Aorta (tissue), 5 donors: ENCODE data around the gene ZFAND4. TPM values are rescaled to one million over a fixed set of nuclear protein-coding genes. Genes with fewer than 3 reads are reported as not detected.
"Not testable (repeated sequence)": the region's sequence is repeated elsewhere in the genome, so short reads cannot be mapped to it uniquely, and the experiment has no call there.

Experiments used
- ATAC-seq: fragments of 200-7000 bp; cut with Tn5 transposase; one replicate; pipeline ENCODE4 v1.9.1; 2022; ENCODE audit warnings: moderate library complexity; ENCODE audit not compliant: low FRiP score
- DNase-seq, 2 donors: peaks; one replicate each; pipeline ENCODE4 v3.0.0-alpha.2; 2020
- H3K27ac ChIP-seq, 2 donors: one replicate each; pipeline ENCODE4 v1.5.1; 2013; ENCODE audit warnings: low read length in 2 of 2, mild to moderate bottlenecking in 2 of 2, moderate library complexity in 2 of 2, control low read depth in 1 of 2, inconsistent platforms in 1 of 2, low read depth in 1 of 2
- H3K27me3 ChIP-seq, 2 donors: one replicate each; pipeline ENCODE4 v1.6.1; 2013; ENCODE audit warnings: control low read depth in 1 of 2, low read length in 1 of 2, mild to moderate bottlenecking in 1 of 2, moderate library complexity in 1 of 2; ENCODE audit not compliant: insufficient read depth in 2 of 2, control insufficient read depth in 1 of 2
- H3K36me3 ChIP-seq, 2 donors: one replicate each; pipeline ENCODE4 v1.6.1; 2013; ENCODE audit warnings: control low read depth in 1 of 2, low read length in 1 of 2, mild to moderate bottlenecking in 1 of 2; ENCODE audit not compliant: insufficient read depth in 2 of 2, control insufficient read depth in 1 of 2
- H3K4me1 ChIP-seq, 2 donors: one replicate each; pipeline ENCODE4 v1.6.1; 2013; ENCODE audit warnings: low read length in 2 of 2, control low read depth in 1 of 2, mild to moderate bottlenecking in 1 of 2, moderate library complexity in 1 of 2; ENCODE audit not compliant: insufficient read depth in 2 of 2, control insufficient read depth in 1 of 2
- H3K4me3 ChIP-seq, 2 donors: one replicate each; pipeline ENCODE4 v1.5.1; 2013; ENCODE audit warnings: low read length in 2 of 2, control low read depth in 1 of 2, mild to moderate bottlenecking in 1 of 2
- H3K9me3 ChIP-seq: one replicate; pipeline ENCODE4 v1.6.1; 2013; ENCODE audit warnings: mild to moderate bottlenecking, low read length; ENCODE audit not compliant: control insufficient read depth
- WGBS, 2 donors: extraction: QIAGEN DNeasy Blood & Tissue Kit; methylation state at CpG; one replicate each; pipeline ENCODE4 v1.1.7; 2013; 5-methylcytosine and 5-hydroxymethylcytosine counted together
- intact Hi-C, 2 donors: fragments of 100-400 bp; cut with DNase I; formaldehyde crosslinking; loops; one replicate each; pipeline versions ENCODE4 v1.14.2 to v1.15.0; 2022
- polyA plus RNA-seq, 2 donors: library from polyadenylated mRNA; stranded (reverse); fragments of 200-250 nt; gene quantifications; one replicate each; pipeline ENCODE4 v1.2.3, GENCODE V29; 2013
- total RNA-seq, 2 donors: library from RNA; stranded (reverse); fragmentation: NEBNext Ultra II Directional; extraction: Animal tissue kit (Norgen Biotek cat#: 25700); gene quantifications; one replicate each; pipeline ENCODE4 v1.2.1, GENCODE V29; 2021
- donor health status: healthy with polysubstance abuse.
- donor health status: Bipolar disorder and iron deficiency.
- donor health status: DM: no; HTN: no; CAD: no.
- donor health status: DM: no; HTN: no; CAD: no.
- donor health status: DM: yes; HTN: yes; CAD: no.

Gene ZFAND4
- total and polyA plus RNA-seq, 4 donors: 4.2 to 16.8 (median 10.2) TPM

GRCh38 chr10:45580371-45581215 lies 92.0 kb downstream of the ZFAND4 start:
- Histone ChIP-seq H3K27me3 (no peaks in the 10 kb centered on the region), H3K27ac (no peak overlapping the region), H3K4me3 (no peak overlapping the region), H3K4me1 (no peaks in the 10 kb centered on the region), H3K9me3 (no peaks in the 10 kb centered on the region), H3K36me3 (no peaks in the 10 kb centered on the region)
- ATAC-seq: peak; percentile 41
- intact Hi-C loops: no loop called here
- 69 to 73% methylated on average over 8 of the region's 8 CpGs for WGBS, 2 donors
- no peak for DNase-seq

GRCh38 chr10:45578384-45578971 lies 94.1 kb downstream of the ZFAND4 start:
- ATAC-seq: no peak
- H3K9me3 ChIP-seq: no peaks in the 10 kb centered on the region
- H3K4me3 ChIP-seq: no peak overlapping the region
- H3K4me1 ChIP-seq: no peaks in the 10 kb centered on the region
- WGBS, 2 donors: 81 to 86% methylated on average over 2 of the region's 2 CpGs
- no peak for DNase-seq
- H3K36me3 ChIP-seq: no peaks in the 10 kb centered on the region
- no peaks in the 10 kb centered on the region for H3K27me3 ChIP-seq
- intact Hi-C loops: no loop called here
- no peak overlapping the region for H3K27ac ChIP-seq

- Histone ChIP-seq H3K9me3 (no peaks in the 10 kb centered on the region), H3K4me3 (no peak overlapping the region), H3K36me3 (no peaks in the 10 kb centered on the region), H3K27ac (no peak overlapping the region), H3K27me3 (no peaks in the 10 kb centered on the region), H3K4me1 (no peaks in the 10 kb centered on the region)
- intact Hi-C loops: no loop called here
- DNase-seq (no peak), ATAC-seq (no peak)
- 93 to 96% methylated on average over 3 of the region's 3 CpGs for WGBS, 2 donors
Measured at GRCh38 chr10:45575966-45576597, 96.5 kb downstream of the ZFAND4 start.

- H3K9me3 ChIP-seq, H3K27ac ChIP-seq, H3K27me3 ChIP-seq, DNase-seq, H3K4me1 ChIP-seq, intact Hi-C loops, H3K4me3 ChIP-seq, ATAC-seq, H3K36me3 ChIP-seq: not testable (repeated sequence)
- whole genome bisulfite sequencing, 2 donors: 90 to 91% methylated on average over 11 of the region's 11 CpGs
Measured at GRCh38 chr10:45575032-45575761, 97.4 kb downstream of the ZFAND4 start.

- no peak overlapping the region for H3K4me3 ChIP-seq
- H3K36me3 ChIP-seq: no peaks in the 10 kb centered on the region
- intact Hi-C loops: no loop called here
- WGBS, 2 donors: 92 to 96% methylated on average over 3 of the region's 3 CpGs
- H3K27me3 ChIP-seq: no peaks in the 10 kb centered on the region
- H3K9me3 ChIP-seq: no peaks in the 10 kb centered on the region
- DNase-seq (no peak), ATAC-seq (no peak)
- H3K27ac ChIP-seq: no peak overlapping the region
- H3K4me1 ChIP-seq: no peaks in the 10 kb centered on the region
Measured at GRCh38 chr10:45569471-45569870, 103.1 kb downstream of the ZFAND4 start.

GRCh38 chr10:45566415-45566814 lies 106.2 kb downstream of the ZFAND4 start:
- ATAC-seq: no peak

More at GRCh38 chr10:45566415-45566814, 106.2 kb downstream of the ZFAND4 start:
- no peaks in the 10 kb centered on the region for H3K36me3 ChIP-seq
- no peaks in the 10 kb centered on the region for H3K9me3 ChIP-seq
- no peaks in the 10 kb centered on the region for H3K27me3 ChIP-seq
- intact Hi-C loops: no loop called here
- no peak overlapping the region for H3K27ac ChIP-seq
- H3K4me1 ChIP-seq: no peaks in the 10 kb centered on the region
- H3K4me3 ChIP-seq: no peak overlapping the region
- DNase-seq: no peak
- WGBS, 2 donors: 91 to 95% methylated on average over 3 of the region's 3 CpGs

Other genes with a start within 250 kb of the ZFAND4 start
- 10 to 100 TPM; 39.0 to 57.2 TPM for gene WASHC2C, start 54.5 kb upstream of the ZFAND4 start, total RNA-seq
- 10 to 100 TPM; 10.4 to 30.0 TPM for gene WASHC2C, start 54.5 kb upstream of the ZFAND4 start, polyA plus RNA-seq
- 10 to 100 TPM; 26.0 to 37.2 TPM for gene AGAP4, start 174.7 kb upstream of the ZFAND4 start, total RNA-seq
- 10 to 100 TPM in 1 of 2 donors, 1 to 10 TPM in 1; 9.6 to 25.8 TPM for gene AGAP4, start 174.7 kb upstream of the ZFAND4 start, polyA plus RNA-seq